ENCODE results near the gene KRT17. TPM values are rescaled to one million over a fixed set of nuclear protein-coding genes. Genes with fewer than 3 reads are reported as not detected.

Gene KRT17
- total and polyA plus RNA-seq, 2 of the 4 experiments (the other 2 are of a cell fraction), result 2.5 to 4.6 TPM

GRCh38 chr17:41600318-41600717 is 24.1 kb downstream of the KRT17 start:
- no peak overlapping the region for H3K9ac ChIP-seq (ENCODE audit: low read depth, low read length)
- no peak overlapping the region for H4K91ac ChIP-seq (ENCODE audit: insufficient read depth, low read depth, low read length)
- H2AK5ac ChIP-seq (ENCODE audit: low read depth, low read length), result no peak overlapping the region
- no peaks in the 10 kb centered on the region for H3K36me3 ChIP-seq (ENCODE audit: control insufficient read depth, insufficient read depth, low read length)
- H3K4me2 ChIP-seq (ENCODE audit: low read depth, low read length), result no peak overlapping the region
- no peak overlapping the region for H4K5ac ChIP-seq (ENCODE audit: low read depth, low read length)
- H3K4me3 ChIP-seq (ENCODE audit: insufficient read depth, low read depth, low read length), result no peak overlapping the region
- H3K27ac ChIP-seq (ENCODE audit: insufficient read depth, low read length), result no peak overlapping the region
- BruUV-seq (replicated peaks), result no TSS peak
- H4K8ac ChIP-seq (ENCODE audit: low read depth in 2 of 2, low read length in 2 of 2), result no peak overlapping the region
- POLR2A ChIA-PET (ENCODE audit: unreplicated experiment), result no interaction called here
- H2BK5ac ChIP-seq (ENCODE audit: low read depth, low read length, poor library complexity, severe bottlenecking), result no peak overlapping the region
- no peak overlapping the region for H2AFZ ChIP-seq (replicated peaks; ENCODE audit: low read length, poor library complexity)
- dilution Hi-C loops (cut with HindIII; ENCODE audit: low sequenced_read_pairs, unreplicated experiment) (no loop called here), intact Hi-C loops (cut with micrococcal nuclease) (no loop called here), in situ Hi-C loops (cut with MboI; ENCODE audit: low sequenced_read_pairs) (no loop called here)
- no peak overlapping the region for H2AK9ac ChIP-seq (replicated peaks; ENCODE audit: low read depth, low read length, poor library complexity)
- no peak for TF ChIP-seq SMC3 (IDR thresholded peaks at IDR 0.05; ENCODE audit: low read depth, low read length)
- no peaks in the 10 kb centered on the region for H4K20me1 ChIP-seq (ENCODE audit: insufficient read depth, low read length)
- H2BK20ac ChIP-seq (ENCODE audit: low read depth, low read length), result no peak overlapping the region
- H3K23ac ChIP-seq (ENCODE audit: low read depth, low read length), result no peak overlapping the region
- no peak overlapping the region for H3K56ac ChIP-seq (ENCODE audit: extremely low read depth, insufficient read depth, low read length)
- CTCF ChIA-PET, result interaction anchor here (1.3 kb wide), 1 partner anchor 51 kb away, joined by 4 read pairs; no protein-coding TSS in a partner anchor
- H3K18ac ChIP-seq (ENCODE audit: low read depth, low read length), result no peak overlapping the region
- H2BK120ac ChIP-seq (ENCODE audit: low read depth, low read length), result no peak overlapping the region
- no peaks in the 10 kb centered on the region for H3K9me3 ChIP-seq (ENCODE audit: control insufficient read depth, insufficient read depth, low read length)
- no CpG with 5 or more reads among the region's 4 CpGs for WGBS, 2 experiments (ENCODE audit: extremely low coverage in 2 of 2, insufficient read length in 1 of 2)
- H3K79me1 ChIP-seq (ENCODE audit: low read depth in 1 of 2, low read length in 2 of 2), result no peaks in the 10 kb centered on the region
- DNase-seq (no peak), ATAC-seq (ENCODE audit: low read depth) (no peak)
- no peaks in the 10 kb centered on the region for H3K9me1 ChIP-seq (ENCODE audit: insufficient read depth, low read length)
- no peak overlapping the region for H2BK15ac ChIP-seq (ENCODE audit: low read depth, low read length)
- no peak overlapping the region for H3K14ac ChIP-seq (replicated peaks; ENCODE audit: low read depth, low read length)
- no peaks in the 10 kb centered on the region for H3K4me1 ChIP-seq (ENCODE audit: control insufficient read depth, insufficient read depth, low read length)
- peaks cover 50% of the 10 kb centered on the region for H3K27me3 ChIP-seq (ENCODE audit: control insufficient read depth, insufficient read depth, low read length)
- H3K4ac ChIP-seq (ENCODE audit: low read depth, low read length), result no peak overlapping the region

Data from IMR-90 (cell line).